ENCODE data around the gene TIMM13. TPM values are rescaled to one million over a fixed set of nuclear protein-coding genes. Genes with fewer than 3 reads are reported as not detected.
A peak's percentile ranks its signal among the peaks of the same experiment; 100 is the strongest.
"Not testable (repeated sequence)": the region's sequence is repeated elsewhere in the genome, so short reads cannot be mapped to it uniquely, and the experiment has no call there.

Gene TIMM13
- 10 to 100 TPM; 67.3 to 70.8 TPM for total RNA-seq

DNA sequence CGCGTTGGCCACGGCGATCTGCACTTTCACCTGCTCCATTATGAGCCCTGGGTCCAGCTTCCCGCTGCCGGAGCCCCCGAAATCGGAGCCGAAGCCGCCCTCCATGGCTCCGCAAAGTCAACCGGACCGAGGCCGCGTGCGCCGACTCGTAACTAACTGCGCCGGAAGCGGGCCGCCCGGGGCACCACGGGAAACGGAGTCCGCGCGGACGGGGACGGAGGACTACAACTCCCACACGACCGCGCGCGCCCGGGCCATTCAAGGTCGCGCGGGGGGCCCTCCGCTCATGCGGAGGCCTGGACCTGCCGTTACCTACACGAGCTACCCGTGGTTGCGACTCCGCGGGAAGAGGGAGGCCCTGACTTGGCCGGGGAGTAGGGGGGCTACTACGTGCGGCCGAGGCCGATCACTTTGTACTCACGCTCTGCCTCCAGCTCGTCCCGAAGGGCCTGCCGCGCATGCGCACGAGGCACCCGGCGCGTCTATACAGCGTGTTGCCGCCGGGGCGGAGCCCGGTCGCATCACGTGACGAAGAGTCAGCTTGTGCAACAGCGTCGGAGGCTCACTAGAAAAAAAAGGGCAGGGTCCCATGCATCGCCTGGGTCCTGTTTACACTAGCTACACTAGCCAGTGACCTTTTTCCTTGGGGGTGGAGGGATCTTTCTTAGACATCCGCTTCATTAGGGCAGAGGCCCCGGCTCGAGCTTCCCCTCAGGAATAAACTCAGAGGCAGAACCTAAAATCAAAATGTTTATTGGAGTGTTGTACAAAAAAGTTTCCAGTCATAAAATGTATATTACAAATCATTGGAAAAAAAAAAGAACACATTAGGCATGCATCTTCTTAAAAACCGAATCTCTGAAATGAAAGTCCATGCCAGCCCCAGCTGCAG lies at the start of gene TIMM13:
TIMM13 (minus strand) TSS at position 158 of the 892 bp plus-strand sequence; CDS start at position 105, 53 bp downstream.
- Mint-ChIP-seq H3K4me3 (peak within 1 kb of the TSS; percentile 93), H3K9me3 (no peaks in the 10 kb centered on the region), H3K36me3 (ENCODE audit: low read depth) (peaks cover 19% of the 10 kb centered on the region), H3K27me3 (ENCODE audit: low read depth) (no peaks in the 10 kb centered on the region), H3K27ac (peak within 1 kb of the TSS; percentile 96), H3K4me1 (ENCODE audit: low read depth) (peaks cover 13% of the 10 kb centered on the region)
- CTCF ChIA-PET, result interaction anchor here (1.3 kb wide), 1 partner anchor 35 kb away, joined by 4 read pairs; no protein-coding TSS in a partner anchor
- DNase-seq, result peak; percentile 96
- intact Hi-C loops (cut with micrococcal nuclease), result loop anchor here (1.0 kb wide), 2 partner anchors 30 to 191 kb away; partner anchors contain the start of genes PLEKHJ1 and SF3A2

DNA sequence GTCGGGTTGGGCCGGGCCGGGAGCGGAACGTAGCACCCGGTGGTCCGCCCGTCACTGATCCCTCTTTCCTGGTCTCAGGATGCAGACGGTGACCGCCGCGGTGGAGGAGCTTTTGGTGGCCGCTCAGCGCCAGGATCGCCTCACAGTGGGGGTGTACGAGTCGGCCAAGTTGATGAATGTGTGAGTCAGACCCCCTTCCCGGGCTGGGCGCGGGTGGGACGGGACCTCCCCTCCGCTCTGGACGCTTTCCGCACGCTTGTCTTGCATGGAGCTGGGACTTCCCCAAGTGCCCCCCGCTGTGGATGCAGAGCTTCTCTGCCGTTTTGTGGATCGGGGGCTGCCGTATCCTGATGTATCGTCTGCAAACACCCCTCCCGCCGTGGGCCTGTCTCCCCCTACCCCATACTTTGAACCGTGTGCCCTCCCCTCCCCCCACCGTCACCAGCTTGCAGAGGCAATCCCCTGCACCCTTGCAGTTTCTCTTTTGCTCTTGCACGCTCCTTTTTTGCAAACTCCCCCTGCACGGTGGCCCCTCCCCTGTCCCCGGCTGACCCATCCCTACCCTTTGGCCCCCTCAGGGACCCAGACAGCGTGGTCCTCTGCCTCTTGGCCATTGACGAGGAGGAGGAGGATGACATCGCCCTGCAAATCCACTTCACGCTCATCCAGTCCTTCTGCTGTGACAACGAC lies 49.2 kb upstream of the TIMM13 start:
- H3K9me3 Mint-ChIP-seq, result peaks cover 2% of the 10 kb centered on the region
- intact Hi-C loops (cut with micrococcal nuclease), result loop anchor here (1.0 to 10.0 kb wide), 5 partner anchors 20 to 308 kb away; partner anchors contain the start of genes LMNB2, SGTA and THOP1

DNA sequence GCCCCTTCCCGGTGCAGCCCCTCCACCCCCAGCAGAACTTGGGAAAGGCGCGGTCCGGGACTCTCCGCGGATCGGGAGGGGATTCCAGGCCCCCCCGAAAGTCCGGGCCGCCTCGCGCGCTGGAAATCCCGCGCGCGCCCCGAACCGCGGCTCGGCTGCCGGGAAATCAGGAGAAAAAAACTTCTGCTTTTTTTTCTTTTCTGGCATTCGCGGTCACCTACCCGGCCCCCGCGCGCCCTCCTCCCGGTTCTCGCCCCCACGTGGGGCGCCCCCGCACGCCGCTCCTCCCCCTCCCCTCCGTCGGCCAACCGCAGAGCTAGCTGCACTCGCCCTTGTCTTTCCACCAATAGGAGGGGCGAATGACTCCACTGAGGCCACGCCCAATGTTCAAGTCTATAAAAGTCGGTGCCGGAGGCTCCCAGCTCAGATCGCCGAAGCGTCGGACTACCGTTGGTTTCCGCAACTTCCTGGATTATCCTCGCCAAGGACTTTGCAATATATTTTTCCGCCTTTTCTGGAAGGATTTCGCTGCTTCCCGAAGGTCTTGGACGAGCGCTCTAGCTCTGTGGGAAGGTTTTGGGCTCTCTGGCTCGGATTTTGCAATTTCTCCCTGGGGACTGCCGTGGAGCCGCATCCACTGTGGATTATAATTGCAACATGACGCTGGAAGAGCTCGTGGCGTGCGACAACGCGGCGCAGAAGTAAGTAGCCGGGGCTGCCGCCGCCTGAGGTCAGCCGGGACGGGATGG lies 48.5 kb upstream of the TIMM13 start, which contains the start of gene GADD45B:
GADD45B (plus strand) TSS at position 426 of the 749 bp plus-strand sequence; CDS start at position 658, 232 bp downstream.
- CTCF ChIA-PET, result interaction anchor here (0.6 to 4.2 kb wide), 12 partner anchors 11 to 161 kb away, joined by 3 to 66 read pairs (median 6); no protein-coding TSS in a partner anchor
- intact Hi-C loops (cut with micrococcal nuclease), result loop anchor here (1.0 to 10.0 kb wide), 8 partner anchors 19 to 309 kb away; partner anchors contain the start of genes LMNB2, SGTA and THOP1
- DNase-seq, result peak; percentile 98
- Mint-ChIP-seq H3K4me3 (peak within 1 kb of the TSS; percentile 99), H3K36me3 (ENCODE audit: low read depth) (peaks cover 28% of the 10 kb centered on the region), H3K27me3 (ENCODE audit: low read depth) (no peaks in the 10 kb centered on the region), H3K4me1 (ENCODE audit: low read depth) (peaks cover 22% of the 10 kb centered on the region), H3K9me3 (no peaks in the 10 kb centered on the region), H3K27ac (peak within 1 kb of the TSS; percentile 97)

More for the DNA sequence above, 49.2 kb upstream of the TIMM13 start:
- Mint-ChIP-seq H3K4me1 (ENCODE audit: low read depth) (peaks cover 22% of the 10 kb centered on the region), H3K27ac (peak overlapping the region; percentile 97), H3K36me3 (ENCODE audit: low read depth) (peaks cover 28% of the 10 kb centered on the region), H3K4me3 (peak overlapping the region; percentile 99), H3K27me3 (ENCODE audit: low read depth) (no peaks in the 10 kb centered on the region)
- DNase-seq, result peak; percentile 85
- CTCF ChIA-PET, result interaction anchor here (0.6 to 4.2 kb wide), 14 partner anchors 11 to 619 kb away, joined by 3 to 66 read pairs (median 4); no protein-coding TSS in a partner anchor

- CTCF ChIA-PET, result interaction anchor here (1.0 to 4.2 kb wide), 7 partner anchors 10 to 162 kb away, joined by 4 to 66 read pairs (median 7); no protein-coding TSS in a partner anchor
- DNase-seq, result peak; percentile 90
- no peaks in the 10 kb centered on the region for H3K27me3 Mint-ChIP-seq (ENCODE audit: low read depth)
- peak overlapping the region; percentile 81 for H3K27ac Mint-ChIP-seq
- H3K4me3 Mint-ChIP-seq, result peak overlapping the region; percentile 99
- intact Hi-C loops (cut with micrococcal nuclease), result loop anchor here (1.0 to 10.0 kb wide), 4 partner anchors 68 to 310 kb away; partner anchors contain the start of genes SGTA and THOP1
- H3K9me3 Mint-ChIP-seq, result no peaks in the 10 kb centered on the region
- H3K4me1 Mint-ChIP-seq (ENCODE audit: low read depth), result peaks cover 22% of the 10 kb centered on the region
- H3K36me3 Mint-ChIP-seq (ENCODE audit: low read depth), result peaks cover 28% of the 10 kb centered on the region
Measured at GRCh38 chr19:2475018-2475701, 47.8 kb upstream of the TIMM13 start.

GRCh38 chr19:2474232-2475017 lies 47.0 kb upstream of the TIMM13 start:
- intact Hi-C loops (cut with micrococcal nuclease), result loop anchor here (1.0 to 10.0 kb wide), 7 partner anchors 69 to 310 kb away; partner anchors contain the start of genes SGTA and THOP1
- H3K27ac Mint-ChIP-seq, result peak overlapping the region; percentile 75
- CTCF ChIA-PET, result interaction anchor here (0.8 to 4.2 kb wide), 13 partner anchors 78 to 165 kb away, joined by 3 to 66 read pairs (median 4); no protein-coding TSS in a partner anchor
- peaks cover 20% of the 10 kb centered on the region for H3K4me1 Mint-ChIP-seq (ENCODE audit: low read depth)
- peak; percentile 87 for DNase-seq
- no peaks in the 10 kb centered on the region for H3K9me3 Mint-ChIP-seq
- H3K4me3 Mint-ChIP-seq, result peak overlapping the region; percentile 99
- H3K36me3 Mint-ChIP-seq (ENCODE audit: low read depth), result peaks cover 28% of the 10 kb centered on the region
- H3K27me3 Mint-ChIP-seq (ENCODE audit: low read depth), result no peaks in the 10 kb centered on the region

GRCh38 chr19:2469915-2470200 lies 42.5 kb upstream of the TIMM13 start:
- not testable (repeated sequence) for H3K27me3 Mint-ChIP-seq (ENCODE audit: low read depth); H3K36me3 Mint-ChIP-seq (ENCODE audit: low read depth); H3K4me3 Mint-ChIP-seq; DNase-seq; H3K9me3 Mint-ChIP-seq
- H3K27ac Mint-ChIP-seq, result peak overlapping the region; percentile 61
- CTCF ChIA-PET, result interaction anchor here (1.3 to 2.8 kb wide), 4 partner anchors 141 to 178 kb away, joined by 4 to 17 read pairs (median 6); no protein-coding TSS in a partner anchor
- intact Hi-C loops (cut with micrococcal nuclease), result loop anchor here (10.0 kb wide), 1 partner anchor 315 kb away; the partner anchor contains the start of genes SGTA and THOP1
- peaks cover 12% of the 10 kb centered on the region for H3K4me1 Mint-ChIP-seq (ENCODE audit: low read depth)

GRCh38 chr19:2469102-2469914 lies 41.9 kb upstream of the TIMM13 start:
- H3K4me3 Mint-ChIP-seq, result no peak overlapping the region
- H3K4me1 Mint-ChIP-seq (ENCODE audit: low read depth), result peaks cover 11% of the 10 kb centered on the region
- no peaks in the 10 kb centered on the region for H3K27me3 Mint-ChIP-seq (ENCODE audit: low read depth)
- H3K9me3 Mint-ChIP-seq, result no peaks in the 10 kb centered on the region
- no peaks in the 10 kb centered on the region for H3K36me3 Mint-ChIP-seq (ENCODE audit: low read depth)
- DNase-seq, result peak; percentile 83
- CTCF ChIA-PET, result interaction anchor here (0.7 to 2.8 kb wide), 7 partner anchors 142 to 270 kb away, joined by 3 to 17 read pairs (median 6); partner anchors contain the start of gene SLC39A3
- H3K27ac Mint-ChIP-seq, result peak overlapping the region; percentile 61
- intact Hi-C loops (cut with micrococcal nuclease), result no loop called here

DNA sequence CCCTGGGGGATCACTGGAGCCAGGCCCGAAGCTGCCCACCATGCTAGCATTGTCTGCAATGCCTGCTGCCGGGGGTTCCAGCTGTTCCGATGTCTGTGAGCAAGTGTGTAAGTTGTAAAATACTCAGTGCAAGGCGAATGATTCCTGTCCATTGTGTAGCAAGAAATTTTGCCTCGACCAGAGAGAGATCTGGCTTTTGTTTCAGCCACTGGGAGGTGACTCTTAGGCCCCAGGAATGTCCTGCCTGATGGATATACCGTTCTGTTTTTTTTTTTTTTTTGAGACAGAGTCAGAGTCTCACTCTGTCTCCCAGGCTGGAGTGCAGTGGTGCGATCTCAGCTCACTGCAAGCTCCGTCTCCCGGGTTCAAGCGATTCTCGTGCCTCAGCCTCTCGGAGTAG lies 41.2 kb upstream of the TIMM13 start:
- intact Hi-C loops (cut with micrococcal nuclease), result no loop called here
- peaks cover 11% of the 10 kb centered on the region for H3K4me1 Mint-ChIP-seq (ENCODE audit: low read depth)
- no peak for DNase-seq
- no peaks in the 10 kb centered on the region for H3K36me3 Mint-ChIP-seq (ENCODE audit: low read depth)
- CTCF ChIA-PET, result interaction anchor here (1.2 to 2.0 kb wide), 4 partner anchors 143 to 168 kb away, joined by 3 to 6 read pairs (median 6); no protein-coding TSS in a partner anchor
- no peaks in the 10 kb centered on the region for H3K27me3 Mint-ChIP-seq (ENCODE audit: low read depth)
- no peak overlapping the region for H3K4me3 Mint-ChIP-seq
- H3K9me3 Mint-ChIP-seq, result no peaks in the 10 kb centered on the region
- H3K27ac Mint-ChIP-seq, result no peak overlapping the region

DNA sequence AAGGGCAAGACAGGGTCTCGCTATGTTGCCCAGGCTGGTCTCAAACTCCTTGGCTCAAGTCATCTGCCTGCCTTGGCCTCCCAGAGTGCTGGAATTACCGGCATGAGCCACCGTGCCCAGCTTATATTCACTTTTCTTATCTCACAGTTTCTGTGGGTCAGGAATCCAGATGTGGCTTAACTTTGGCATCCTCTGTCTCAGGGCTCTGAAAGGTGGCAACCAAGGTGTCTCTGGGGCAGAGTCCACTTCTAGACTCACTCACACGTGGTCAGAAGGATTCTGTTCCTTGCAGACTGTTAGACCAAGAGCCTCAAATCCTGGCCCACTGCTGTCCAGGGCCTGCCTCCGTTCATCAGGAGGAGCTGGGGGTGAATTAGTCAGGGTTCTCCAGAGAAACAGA lies 37.0 kb upstream of the TIMM13 start:
- no peak for DNase-seq
- CTCF ChIA-PET, result interaction anchor here (0.6 to 1.5 kb wide), 3 partner anchors 12 to 149 kb away, joined by 3 to 7 read pairs (median 3); partner anchors contain the start of gene GADD45B
- Mint-ChIP-seq H3K4me1 (ENCODE audit: low read depth) (peaks cover 11% of the 10 kb centered on the region), H3K4me3 (no peak overlapping the region), H3K27ac (no peak overlapping the region), H3K36me3 (ENCODE audit: low read depth) (no peaks in the 10 kb centered on the region), H3K9me3 (no peaks in the 10 kb centered on the region), H3K27me3 (ENCODE audit: low read depth) (peaks cover 2% of the 10 kb centered on the region)
- intact Hi-C loops (cut with micrococcal nuclease), result loop anchor here (5.0 kb wide), 1 partner anchor 302 kb away; the partner anchor contains the start of gene DOT1L
